ENCODE results near the gene NEURL1.

DNA sequence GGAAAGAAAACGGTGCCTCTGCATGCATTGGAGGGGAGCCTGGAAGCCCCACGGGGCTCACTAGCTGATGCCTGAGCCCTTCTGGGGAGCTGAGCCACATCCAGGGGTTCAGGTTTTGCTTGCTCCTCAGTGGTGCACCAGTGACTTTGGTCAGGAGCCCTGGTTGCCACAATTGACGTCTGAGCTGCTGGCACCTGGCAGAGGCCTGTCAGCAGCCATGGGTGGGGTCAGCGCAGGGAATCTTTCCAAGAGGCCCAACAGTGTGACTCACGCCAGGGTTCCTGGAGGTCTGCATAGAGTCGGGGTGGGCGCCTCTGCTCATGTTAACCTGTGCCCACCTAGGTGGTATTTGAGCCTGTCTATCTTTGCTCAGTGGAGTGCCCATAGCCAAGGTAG lies 138.7 kb downstream of the NEURL1 start:
- TF ChIP-seq, protein P1, sequence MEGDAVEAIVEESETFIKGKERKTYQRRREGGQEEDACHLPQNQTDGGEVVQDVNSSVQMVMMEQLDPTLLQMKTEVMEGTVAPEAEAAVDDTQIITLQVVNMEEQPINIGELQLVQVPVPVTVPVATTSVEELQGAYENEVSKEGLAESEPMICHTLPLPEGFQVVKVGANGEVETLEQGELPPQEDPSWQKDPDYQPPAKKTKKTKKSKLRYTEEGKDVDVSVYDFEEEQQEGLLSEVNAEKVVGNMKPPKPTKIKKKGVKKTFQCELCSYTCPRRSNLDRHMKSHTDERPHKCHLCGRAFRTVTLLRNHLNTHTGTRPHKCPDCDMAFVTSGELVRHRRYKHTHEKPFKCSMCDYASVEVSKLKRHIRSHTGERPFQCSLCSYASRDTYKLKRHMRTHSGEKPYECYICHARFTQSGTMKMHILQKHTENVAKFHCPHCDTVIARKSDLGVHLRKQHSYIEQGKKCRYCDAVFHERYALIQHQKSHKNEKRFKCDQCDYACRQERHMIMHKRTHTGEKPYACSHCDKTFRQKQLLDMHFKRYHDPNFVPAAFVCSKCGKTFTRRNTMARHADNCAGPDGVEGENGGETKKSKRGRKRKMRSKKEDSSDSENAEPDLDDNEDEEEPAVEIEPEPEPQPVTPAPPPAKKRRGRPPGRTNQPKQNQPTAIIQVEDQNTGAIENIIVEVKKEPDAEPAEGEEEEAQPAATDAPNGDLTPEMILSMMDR (IDR thresholded peaks at IDR 0.05; ENCODE audit: insufficient read depth, low read length, poor library complexity, severe bottlenecking), result no peak
- no peak for TF ChIP-seq EZH2phosphoT487 (conservative IDR thresholded peaks at IDR 0.05; ENCODE audit: low read length)
